CD4-positive, alpha-beta T cell treated with Interleukin-6 at 100 ng/mL for 8 hours (primary cell): Measurements from ENCODE around the gene MRPS2.
"Not testable (repeated sequence)": the region's sequence is repeated elsewhere in the genome, so short reads cannot be mapped to it uniquely, and the experiment has no call there.

Source experiments
- DNase-seq: peaks from one replicate; pipeline ENCODE4 v3.0.0-alpha.2; 2020; ENCODE audit warnings: mixed read lengths, low spot score

Gene MRPS2

GRCh38 chr9:135531096-135531495 is 30.6 kb downstream of the MRPS2 start:
- DNase-seq = no peak

GRCh38 chr9:135533113-135533512 is 32.6 kb downstream of the MRPS2 start:
- no peak for DNase-seq

- no peak for DNase-seq
These were observed 33.2 kb downstream of the MRPS2 start for GRCh38 chr9:135533674-135534073.

- DNase-seq = not testable (repeated sequence)
These were observed 33.8 kb downstream of the MRPS2 start for GRCh38 chr9:135534192-135534711.

- DNase-seq = not testable (repeated sequence)
These were observed 34.3 kb downstream of the MRPS2 start for GRCh38 chr9:135534826-135535225.

- not testable (repeated sequence) for DNase-seq
These were observed 35.1 kb downstream of the MRPS2 start for GRCh38 chr9:135535631-135536030.

- no peak for DNase-seq
These were observed 35.7 kb downstream of the MRPS2 start for GRCh38 chr9:135536216-135536615.

- not testable (repeated sequence) for DNase-seq
These were observed 42.9 kb downstream of the MRPS2 start for GRCh38 chr9:135543262-135543894.

- no peak for DNase-seq
These were observed 44.6 kb downstream of the MRPS2 start for GRCh38 chr9:135544981-135545635.

GRCh38 chr9:135545646-135546176 is 45.2 kb downstream of the MRPS2 start, which contains the start of gene OBP2A:
TSS of gene OBP2A (plus strand) at chr9:135546126. CDS start at chr9:135546181, 55 bp downstream.
- not testable (repeated sequence) for DNase-seq

- not testable (repeated sequence) for DNase-seq
These were observed 46.5 kb downstream of the MRPS2 start for GRCh38 chr9:135546792-135547617.

- DNase-seq = no peak
These were observed 47.6 kb downstream of the MRPS2 start for GRCh38 chr9:135547756-135548736.

- DNase-seq = not testable (repeated sequence)
These were observed 49.2 kb downstream of the MRPS2 start for GRCh38 chr9:135549478-135550343.

GRCh38 chr9:135550344-135550918 is 49.9 kb downstream of the MRPS2 start:
- DNase-seq = no peak

GRCh38 chr9:135551031-135551430 is 50.5 kb downstream of the MRPS2 start:
- no peak for DNase-seq

- DNase-seq = no peak
These were observed 51.0 kb downstream of the MRPS2 start for GRCh38 chr9:135551456-135551855.

GRCh38 chr9:135552021-135552697 is 51.7 kb downstream of the MRPS2 start:
- no peak for DNase-seq

- DNase-seq = no peak
These were observed 52.3 kb downstream of the MRPS2 start for GRCh38 chr9:135552698-135553171.
